Measurements from ENCODE around the gene CEP112.

CEP112 gene

GRCh38 chr17:65977041-65977440 is 214.9 kb downstream of the CEP112 start:
- DNase-seq: no peak

- DNase-seq: no peak
Observed at GRCh38 chr17:65975878-65976277, 216.1 kb downstream of the CEP112 start.

GRCh38 chr17:65973237-65973636 is 218.7 kb downstream of the CEP112 start:
- DNase-seq: no peak

DNA sequence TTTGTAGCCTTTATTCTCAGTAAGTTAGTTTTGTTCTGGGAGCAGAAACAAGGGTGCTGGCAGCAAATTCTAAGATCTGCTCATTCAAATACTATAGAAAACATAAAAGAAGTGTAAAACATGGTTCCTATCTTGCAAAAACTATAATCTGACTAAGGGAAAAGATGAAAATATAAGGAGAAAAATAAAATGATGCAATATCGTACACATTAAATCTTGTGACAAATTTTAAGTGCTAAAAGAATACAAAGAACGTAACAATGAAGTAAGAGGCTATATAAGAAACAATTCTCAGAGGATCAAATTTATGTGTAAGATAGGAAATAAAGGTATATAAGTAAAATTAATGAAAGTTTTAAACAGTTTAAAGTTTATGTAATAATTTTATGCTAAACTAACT is 224.6 kb downstream of the CEP112 start:
- DNase-seq: no peak

- no peak for DNase-seq
Observed at GRCh38 chr17:65966072-65966695, 225.7 kb downstream of the CEP112 start.

DNA sequence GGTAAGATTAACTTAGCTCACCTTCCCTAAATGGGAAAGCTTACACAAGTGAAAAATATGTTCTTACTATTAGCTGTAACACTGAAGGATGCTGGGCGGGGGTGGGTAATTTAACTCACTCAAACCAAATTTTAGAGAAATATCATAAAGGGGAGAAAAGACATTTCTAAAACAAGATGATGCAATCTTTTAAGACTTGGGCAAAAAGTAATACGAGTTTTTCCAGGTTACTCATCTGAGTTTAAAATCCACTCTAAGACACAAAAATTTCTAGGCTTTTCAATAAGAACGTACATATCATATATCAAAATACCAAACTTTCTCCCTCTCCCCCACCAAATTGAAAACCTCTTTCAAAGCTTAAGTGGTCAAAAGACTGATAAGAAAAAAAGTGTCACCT is 228.8 kb downstream of the CEP112 start:
- DNase-seq: no peak

- DNase-seq: no peak
Observed at GRCh38 chr17:65959630-65960029, 232.3 kb downstream of the CEP112 start.

- no peak for DNase-seq
Observed at GRCh38 chr17:65956814-65957213, 235.1 kb downstream of the CEP112 start.

GRCh38 chr17:65954148-65954449 is 237.8 kb downstream of the CEP112 start:
- DNase-seq: no peak

GRCh38 chr17:65953316-65954147 is 238.4 kb downstream of the CEP112 start:
- DNase-seq: no peak

DNA sequence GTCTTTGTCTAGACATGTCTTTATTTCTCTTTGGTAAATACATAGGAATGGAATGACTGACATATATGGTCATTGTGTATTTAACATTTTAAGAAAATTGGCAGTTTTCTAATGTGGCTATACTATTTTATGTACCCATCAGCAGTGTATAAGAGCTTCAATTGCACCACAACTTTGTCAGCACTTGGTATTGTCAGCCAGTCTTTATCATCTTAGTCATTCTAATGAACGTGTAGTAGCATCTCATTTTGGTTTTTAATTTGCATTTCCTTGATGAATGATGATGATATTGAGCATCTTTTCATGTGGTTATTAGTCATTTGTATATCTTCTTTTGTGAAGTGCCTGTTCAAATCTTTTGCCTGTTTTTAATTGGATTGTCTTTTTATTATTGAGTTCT is 239.3 kb downstream of the CEP112 start:
- no peak for DNase-seq

DNA sequence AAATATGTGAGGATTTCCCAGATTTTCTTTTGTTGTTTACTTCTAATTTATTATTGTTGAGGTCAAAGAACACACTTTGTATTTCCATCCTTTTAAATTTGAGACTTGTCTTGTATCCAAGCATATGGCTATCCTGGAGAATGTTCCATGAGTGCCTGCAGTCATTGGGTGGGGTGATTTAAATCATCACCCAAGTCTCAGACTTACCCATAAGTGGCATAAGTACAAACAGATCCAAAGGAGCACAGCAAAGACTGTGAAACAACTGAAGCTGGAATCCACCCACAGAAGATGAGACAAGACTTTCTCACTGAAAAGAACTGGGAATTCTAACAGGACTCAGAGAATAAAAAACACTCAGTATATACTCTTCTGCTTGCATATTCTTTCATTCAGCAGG is 239.9 kb downstream of the CEP112 start:
- DNase-seq: no peak

DNA sequence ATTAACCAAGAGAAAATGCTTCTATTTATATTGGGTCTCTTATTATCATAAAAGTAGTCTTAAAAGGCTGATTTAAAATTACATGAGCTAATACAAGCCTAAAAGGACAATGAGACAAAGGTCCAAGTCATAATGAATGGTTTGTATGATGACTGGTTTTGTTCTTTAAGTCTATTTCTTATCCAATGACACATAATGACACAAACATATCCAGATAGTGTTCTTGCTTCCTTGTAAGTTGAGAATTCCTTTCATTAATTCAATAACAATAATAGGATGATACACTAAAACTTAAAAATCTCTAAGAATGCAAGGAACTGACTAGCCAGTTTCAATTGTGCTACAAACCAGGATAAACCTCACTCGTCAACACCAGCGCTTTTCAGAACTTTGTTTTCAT is 244.1 kb downstream of the CEP112 start:
- no peak for DNase-seq

DNA sequence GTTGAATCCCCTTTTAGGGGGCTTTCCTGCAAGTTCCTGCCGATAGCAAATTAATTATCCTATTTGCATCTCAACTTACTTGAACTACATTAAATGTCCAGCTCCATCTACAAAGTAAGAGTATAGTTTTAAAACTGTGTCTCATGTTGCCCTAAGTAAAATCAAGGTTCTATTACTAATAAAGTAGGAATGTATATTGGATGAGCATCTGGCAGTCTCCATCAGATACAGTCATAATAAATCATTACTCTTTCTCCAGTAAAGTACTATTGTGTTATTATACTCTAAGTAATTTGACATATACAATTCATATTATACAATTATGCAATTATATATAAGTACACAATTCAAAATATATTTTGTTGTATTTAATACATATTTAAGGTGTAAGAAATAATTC is 249.3 kb downstream of the CEP112 start:
- DNase-seq: no peak

DNA sequence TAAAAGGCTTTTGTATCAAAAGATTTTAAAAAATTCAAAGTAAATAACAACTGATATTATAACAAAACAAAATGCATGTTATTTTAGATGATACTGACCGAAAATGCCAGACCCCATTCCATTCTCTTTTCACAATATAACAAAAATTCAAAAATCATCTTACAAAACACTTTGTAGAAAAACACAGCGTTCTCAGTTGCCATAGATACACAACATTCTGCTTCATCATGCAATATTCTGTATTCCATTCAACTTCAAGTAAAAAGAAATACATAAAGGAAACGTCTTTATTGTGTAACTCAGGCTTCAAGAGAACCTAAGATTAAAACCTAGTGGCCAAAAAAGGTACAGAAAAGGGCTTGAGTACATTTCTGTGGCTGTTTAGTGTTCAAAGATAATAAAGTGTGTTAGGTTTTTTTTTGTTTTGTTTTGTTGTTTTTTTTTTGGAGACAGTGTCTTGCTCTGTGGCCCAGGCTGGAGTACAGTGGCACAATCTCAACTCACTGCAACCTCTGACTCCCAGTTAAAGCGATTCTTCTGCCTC is 250.5 kb downstream of the CEP112 start:
- no peak for DNase-seq

- no peak for DNase-seq
Observed at GRCh38 chr17:65936013-65936412, 255.9 kb downstream of the CEP112 start.

GRCh38 chr17:65933290-65933689 is 258.6 kb downstream of the CEP112 start:
- DNase-seq: no peak

DNA sequence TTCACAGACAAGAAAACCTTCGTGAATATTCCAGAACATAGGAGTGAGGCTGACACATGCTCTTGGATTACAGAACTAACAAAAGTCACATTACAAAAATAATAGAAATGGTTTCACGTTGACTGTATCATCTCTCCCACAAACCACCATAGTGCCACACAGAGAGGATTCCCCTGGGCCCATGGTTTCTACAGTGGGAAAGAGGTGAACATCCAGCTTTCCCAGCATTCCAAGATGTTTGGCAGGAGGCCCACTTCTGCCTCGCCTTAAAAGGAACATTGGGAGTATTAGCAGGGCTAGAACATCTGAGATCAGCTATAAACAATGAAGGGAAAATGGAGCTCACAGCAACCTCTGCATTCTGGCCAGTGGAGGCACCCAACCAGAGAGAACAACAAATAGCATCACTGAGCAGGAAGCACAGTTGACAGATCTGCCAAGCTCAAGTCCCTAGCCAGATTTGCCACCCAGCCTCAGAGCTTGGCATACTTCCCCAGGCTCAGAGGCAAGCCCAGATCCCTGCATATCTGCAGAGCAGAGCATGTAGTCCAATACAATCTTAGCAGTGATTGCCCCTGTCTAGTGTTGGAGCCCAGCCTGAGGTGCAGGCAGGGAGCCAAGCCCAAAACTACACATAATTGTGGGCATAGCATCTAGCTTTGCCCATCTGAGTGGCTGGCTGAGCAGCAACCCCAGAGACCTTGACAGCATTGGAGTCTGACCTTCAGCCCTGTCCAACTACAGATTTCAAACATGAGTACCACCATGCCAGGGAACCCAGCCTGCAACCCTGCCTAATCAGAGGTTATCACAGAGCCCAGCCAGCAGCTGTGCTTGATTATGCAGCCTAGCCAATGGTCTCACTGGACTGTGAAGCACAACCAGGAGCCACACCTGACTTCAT is 260.4 kb downstream of the CEP112 start:
- no peak for DNase-seq

DNA sequence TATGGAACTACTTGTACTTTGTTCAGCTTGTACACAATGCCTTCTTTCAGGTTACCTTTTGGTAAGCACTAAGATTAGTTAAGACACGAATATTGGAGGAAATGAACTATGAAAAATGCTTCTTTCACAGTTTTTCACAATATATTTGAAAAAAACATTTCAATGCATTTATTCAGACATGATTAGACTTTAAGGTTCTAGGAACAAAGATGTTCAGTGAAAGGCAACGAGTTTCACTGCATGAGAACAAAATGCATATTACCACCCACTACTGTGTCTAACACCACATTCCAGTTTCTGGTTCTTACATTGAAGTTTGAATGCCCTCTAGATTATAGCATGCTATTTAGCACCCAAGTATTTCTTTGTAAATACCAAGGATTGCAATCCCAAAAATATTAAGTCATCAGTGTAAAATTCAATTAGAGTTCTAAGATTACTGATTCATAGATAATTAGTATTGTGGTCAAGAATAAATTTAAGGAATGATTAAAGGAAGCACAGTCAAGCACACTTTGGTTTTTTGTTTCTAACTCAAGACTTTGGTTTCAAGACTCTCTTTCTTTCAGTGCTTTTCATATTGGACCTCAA is 261.7 kb downstream of the CEP112 start:
- DNase-seq: no peak

- DNase-seq: no peak
Observed at GRCh38 chr17:65926599-65926998, 265.3 kb downstream of the CEP112 start.

- no peak for DNase-seq
Observed at GRCh38 chr17:65925606-65926307, 266.2 kb downstream of the CEP112 start.

GRCh38 chr17:65920996-65921395 is 270.9 kb downstream of the CEP112 start:
- DNase-seq: no peak

All from CD4-positive, alpha-beta T cell treated with Interleukin-15 for 1 hour (primary cell).